Karpas-422 (cell line): ENCODE measurements around the gene SMC1B. TPM values are rescaled to one million over a fixed set of nuclear protein-coding genes. Genes with fewer than 3 reads are reported as not detected.

ENCODE experiments used
- DNase-seq: peaks from one replicate; pipeline ENCODE4 v3.0.0-alpha.2; 2015
- H2AFZ ChIP-seq: fragments of 200-600 bp; sonication (generic); 2 replicates; pipeline ENCODE4 v1.6.1; 2014; ENCODE audit warnings: antibody characterized with exemption, low read length, mixed read lengths
- H3K27ac ChIP-seq: fragments of 200-600 bp; sonication (generic); 2 replicates; pipeline ENCODE4 v1.5.1; 2014; ENCODE audit warnings: mild to moderate bottlenecking, low read length, moderate library complexity
- H3K27me3 ChIP-seq: fragments of 200-600 bp; sonication (generic); 2 replicates; pipeline ENCODE4 v1.6.1; 2014; ENCODE audit warnings: low read length, mixed read lengths
- H3K36me3 ChIP-seq: fragments of 200-600 bp; sonication (generic); 2 replicates; pipeline ENCODE4 v1.6.1; 2014; ENCODE audit warnings: low read length, mixed read lengths; ENCODE audit not compliant: insufficient read depth
- H3K4me1 ChIP-seq: fragments of 200-600 bp; sonication (generic); 2 replicates; pipeline ENCODE4 v1.6.1; 2014; ENCODE audit warnings: mild to moderate bottlenecking, low read length, mixed read lengths
- H3K4me2 ChIP-seq: fragments of 200-600 bp; sonication (generic); 2 replicates; pipeline ENCODE4 v1.6.1; 2014; ENCODE audit warnings: low read length, low read depth, mild to moderate bottlenecking; ENCODE audit not compliant: poor library complexity, severe bottlenecking
- H3K4me3 ChIP-seq: fragments of 200-600 bp; sonication (generic); 2 replicates; pipeline ENCODE4 v1.5.1; 2014; ENCODE audit warnings: mild to moderate bottlenecking, antibody characterized with exemption, low read length, mixed read lengths
- H3K79me2 ChIP-seq: fragments of 200-600 bp; sonication (generic); 2 replicates; pipeline ENCODE4 v1.6.1; 2014; ENCODE audit warnings: mild to moderate bottlenecking, low read length, mixed read lengths
- H3K9ac ChIP-seq: fragments of 200-600 bp; sonication (generic); 2 replicates; pipeline ENCODE4 v1.6.0; 2014; ENCODE audit warnings: low read length
- H3K9me2 ChIP-seq: fragments of 200-600 bp; sonication (generic), shearing (Covaris generic); replicated peaks from 2 replicates; pipeline ENCODE4 v1.6.0; 2014; ENCODE audit warnings: mild to moderate bottlenecking, low read length, moderate library complexity; ENCODE audit not compliant: insufficient read depth
- H3K9me3 ChIP-seq: fragments of 300-700, 200-600 bp; sonication (generic); 2 replicates; pipeline ENCODE4 v1.6.1; 2014; ENCODE audit warnings: low read length, mixed read lengths
- H4K20me1 ChIP-seq: fragments of 200-600 bp; sonication (generic); 2 replicates; pipeline ENCODE4 v1.6.1; 2014; ENCODE audit warnings: mild to moderate bottlenecking, antibody characterized with exemption, low read length, low read depth; ENCODE audit not compliant: insufficient read depth
- total RNA-seq: library from RNA; depleted of rRNA; stranded (reverse); fragments of >200 nt; shearing (Covaris generic); gene quantifications from 2 replicates; pipeline ENCODE4 v1.2.3, GENCODE V29; 2014; ENCODE audit warnings: low replicate concordance

SMC1B gene
- total RNA-seq, 1 experiment from 2014 or later: not detected

GRCh38 chr22:45420539-45420938, 7.1 kb upstream of the SMC1B start:
- H3K9ac ChIP-seq: no peak overlapping the region
- H3K79me2 ChIP-seq: no peaks in the 10 kb centered on the region
- H3K9me3 ChIP-seq: no peaks in the 10 kb centered on the region
- H3K27me3 ChIP-seq: no peaks in the 10 kb centered on the region
- no peak overlapping the region for H3K27ac ChIP-seq
- no peak overlapping the region for H3K4me2 ChIP-seq
- H3K36me3 ChIP-seq: no peaks in the 10 kb centered on the region
- H4K20me1 ChIP-seq: no peaks in the 10 kb centered on the region
- H2AFZ ChIP-seq: no peak overlapping the region
- H3K4me1 ChIP-seq: no peaks in the 10 kb centered on the region
- H3K4me3 ChIP-seq: no peak overlapping the region
- H3K9me2 ChIP-seq: no peaks in the 10 kb centered on the region
- DNase-seq: no peak

GRCh38 chr22:45420011-45420410, 6.6 kb upstream of the SMC1B start:
- Histone ChIP-seq H3K4me1 (no peaks in the 10 kb centered on the region), H3K4me2 (no peak overlapping the region), H3K27ac (no peak overlapping the region), H3K36me3 (no peaks in the 10 kb centered on the region), H3K79me2 (no peaks in the 10 kb centered on the region), H3K4me3 (no peak overlapping the region), H3K27me3 (no peaks in the 10 kb centered on the region), H4K20me1 (no peaks in the 10 kb centered on the region), H2AFZ (no peak overlapping the region), H3K9ac (no peak overlapping the region), H3K9me2 (no peaks in the 10 kb centered on the region), H3K9me3 (no peaks in the 10 kb centered on the region)
- no peak for DNase-seq

DNA sequence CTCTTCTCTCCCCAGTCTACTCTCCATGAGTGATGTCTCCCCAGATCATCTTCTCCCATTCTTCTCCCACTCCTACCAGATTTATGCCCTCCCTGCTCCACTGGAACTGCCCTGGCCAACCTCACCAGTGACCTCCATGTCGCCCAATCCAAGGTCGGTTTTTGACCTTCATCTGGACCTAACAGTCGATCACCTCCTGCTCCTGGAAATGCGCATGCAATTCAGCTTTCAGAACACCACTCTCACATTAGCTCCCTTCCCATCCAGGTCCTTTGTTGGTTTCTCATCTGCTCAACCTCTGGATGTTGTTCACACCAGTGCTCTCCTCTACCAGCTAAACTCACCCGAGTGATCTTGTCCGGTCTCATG, 5.4 kb upstream of the SMC1B start:
- H3K79me2 ChIP-seq: no peaks in the 10 kb centered on the region
- no peak for DNase-seq

DNA sequence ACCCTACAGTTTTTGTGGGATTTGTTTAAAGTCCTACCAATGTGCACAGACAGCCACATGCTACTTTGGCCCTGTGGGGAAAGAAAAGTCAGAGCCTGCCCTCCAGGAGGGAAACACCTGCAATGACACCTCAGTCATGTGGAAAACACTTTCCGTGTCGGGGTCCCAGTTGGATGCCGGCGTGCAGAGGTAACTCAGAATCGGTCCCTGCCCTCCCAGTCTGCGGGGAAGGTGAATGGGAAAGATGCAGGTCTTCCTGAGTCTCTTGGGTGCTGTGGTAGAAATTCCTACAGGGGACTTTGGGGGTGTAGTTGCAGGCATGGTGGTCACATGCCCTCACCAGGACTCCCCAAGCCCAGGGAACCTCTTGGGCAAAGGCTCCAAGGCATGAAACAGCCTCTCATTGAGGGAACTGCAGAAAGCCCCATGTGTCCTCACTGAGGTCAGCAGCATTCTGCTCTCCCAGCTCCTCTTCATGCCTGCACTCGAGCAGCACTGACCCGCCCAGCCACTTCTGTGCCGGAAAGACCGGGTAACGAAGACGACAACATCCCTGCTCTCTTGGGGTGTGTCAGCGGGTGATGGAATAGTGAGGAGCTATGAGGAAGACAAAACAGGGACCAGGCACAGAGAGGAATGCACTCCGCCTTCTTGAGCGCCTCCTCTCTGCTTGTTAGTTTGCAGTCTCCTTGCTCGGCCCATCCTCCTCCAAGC, 4.8 kb upstream of the SMC1B start:
- H3K9me2 ChIP-seq: no peaks in the 10 kb centered on the region

More for the DNA sequence above, 5.4 kb upstream of the SMC1B start:
- Histone ChIP-seq H3K4me3 (no peak overlapping the region), H3K36me3 (no peaks in the 10 kb centered on the region), H4K20me1 (no peaks in the 10 kb centered on the region), H3K9me2 (no peaks in the 10 kb centered on the region), H3K9me3 (no peaks in the 10 kb centered on the region), H3K9ac (no peak overlapping the region), H3K27me3 (no peaks in the 10 kb centered on the region), H2AFZ (no peak overlapping the region), H3K4me1 (no peaks in the 10 kb centered on the region), H3K27ac (no peak overlapping the region), H3K4me2 (no peak overlapping the region)

DNA sequence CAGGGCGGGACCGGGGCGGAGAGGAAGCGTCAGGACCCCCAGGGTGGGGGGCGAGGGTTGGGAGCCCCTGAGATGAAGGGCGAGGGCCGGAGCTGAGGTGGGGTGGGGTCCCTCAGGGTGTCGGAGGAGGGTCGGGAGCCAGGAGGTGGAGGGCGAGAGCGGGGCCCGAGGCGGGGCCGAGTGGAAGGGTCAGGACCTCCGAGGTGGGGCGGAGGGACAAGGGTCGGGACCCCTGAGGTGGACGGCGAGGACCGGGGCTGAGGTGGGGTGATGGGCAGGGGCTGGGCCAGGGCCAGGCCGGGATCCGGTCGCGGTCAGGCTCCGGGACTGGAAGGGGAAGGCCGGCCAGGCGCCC, 409 bp downstream of the SMC1B start:
- H3K9me2 ChIP-seq: no peaks in the 10 kb centered on the region
- no peak overlapping the region for H3K4me3 ChIP-seq
- no peaks in the 10 kb centered on the region for H3K36me3 ChIP-seq
- no peaks in the 10 kb centered on the region for H3K79me2 ChIP-seq
- no peak overlapping the region for H3K9ac ChIP-seq
- no peak overlapping the region for H2AFZ ChIP-seq
- H3K4me1 ChIP-seq: no peaks in the 10 kb centered on the region
- no peaks in the 10 kb centered on the region for H4K20me1 ChIP-seq
- no peak overlapping the region for H3K4me2 ChIP-seq
- no peak overlapping the region for H3K27ac ChIP-seq
- no peaks in the 10 kb centered on the region for H3K27me3 ChIP-seq
- no peaks in the 10 kb centered on the region for H3K9me3 ChIP-seq
- DNase-seq: no peak

More for the DNA sequence above, 4.8 kb upstream of the SMC1B start:
- Histone ChIP-seq H3K79me2 (no peaks in the 10 kb centered on the region), H3K27me3 (no peaks in the 10 kb centered on the region), H3K27ac (no peak overlapping the region), H4K20me1 (no peaks in the 10 kb centered on the region), H3K9ac (no peak overlapping the region), H3K36me3 (no peaks in the 10 kb centered on the region), H3K9me3 (no peaks in the 10 kb centered on the region), H3K4me3 (no peak overlapping the region), H3K4me1 (no peaks in the 10 kb centered on the region), H3K4me2 (no peak overlapping the region), H2AFZ (no peak overlapping the region)
- no peak for DNase-seq

- DNase-seq: no peak
- no peaks in the 10 kb centered on the region for H3K4me1 ChIP-seq
- H3K4me2 ChIP-seq: no peak overlapping the region
- no peak overlapping the region for H3K9ac ChIP-seq
- no peaks in the 10 kb centered on the region for H3K36me3 ChIP-seq
- H3K27ac ChIP-seq: no peak overlapping the region
- H3K4me3 ChIP-seq: no peak overlapping the region
- no peaks in the 10 kb centered on the region for H3K9me2 ChIP-seq
- H4K20me1 ChIP-seq: no peaks in the 10 kb centered on the region
- H3K27me3 ChIP-seq: no peaks in the 10 kb centered on the region
- no peak overlapping the region for H2AFZ ChIP-seq
- no peaks in the 10 kb centered on the region for H3K79me2 ChIP-seq
- no peaks in the 10 kb centered on the region for H3K9me3 ChIP-seq
Observed at GRCh38 chr22:45407793-45408192, 5.6 kb downstream of the SMC1B start.

DNA sequence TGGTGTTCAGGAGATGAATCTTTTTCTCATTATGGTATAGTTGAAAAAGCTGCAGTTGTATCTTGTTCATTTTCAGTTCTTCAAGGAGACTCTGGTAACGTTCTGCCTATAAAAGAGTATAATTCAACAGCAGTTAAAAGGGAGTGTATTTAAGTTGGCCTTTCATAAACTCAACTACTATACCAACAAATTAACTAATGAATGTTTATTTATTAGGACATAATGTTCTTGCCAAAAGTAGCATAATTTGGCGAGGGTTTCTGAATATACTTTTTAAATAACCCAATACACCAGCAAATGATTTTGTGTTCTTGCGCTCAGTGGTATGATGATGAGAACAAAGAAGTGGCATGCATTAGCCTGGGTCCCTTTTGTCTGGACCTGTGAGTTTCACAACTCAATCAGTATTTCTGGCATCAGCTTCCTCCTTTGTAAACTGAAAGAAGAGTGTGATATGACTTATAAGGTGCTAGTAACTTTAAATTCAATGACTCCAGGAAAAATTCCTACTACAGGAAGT, 10.9 kb downstream of the SMC1B start:
- peaks cover 8% of the 10 kb centered on the region; the same call in 1 of the 2 replicates for H3K4me1 ChIP-seq
- H4K20me1 ChIP-seq: no peaks in the 10 kb centered on the region
- no peak overlapping the region for H3K4me2 ChIP-seq
- no peak overlapping the region for H3K4me3 ChIP-seq
- H3K27ac ChIP-seq: no peak overlapping the region
- no peak for DNase-seq
- 0 out of 2 replicates have a peak, but pooled peaks cover under 1% of the 10 kb centered on the region for H3K27me3 ChIP-seq
- H3K36me3 ChIP-seq: no peaks in the 10 kb centered on the region
- no peaks in the 10 kb centered on the region for H3K79me2 ChIP-seq
- H3K9ac ChIP-seq: no peak overlapping the region
- H3K9me3 ChIP-seq: no peaks in the 10 kb centered on the region
- no peaks in the 10 kb centered on the region for H3K9me2 ChIP-seq
- H2AFZ ChIP-seq: no peak overlapping the region

DNA sequence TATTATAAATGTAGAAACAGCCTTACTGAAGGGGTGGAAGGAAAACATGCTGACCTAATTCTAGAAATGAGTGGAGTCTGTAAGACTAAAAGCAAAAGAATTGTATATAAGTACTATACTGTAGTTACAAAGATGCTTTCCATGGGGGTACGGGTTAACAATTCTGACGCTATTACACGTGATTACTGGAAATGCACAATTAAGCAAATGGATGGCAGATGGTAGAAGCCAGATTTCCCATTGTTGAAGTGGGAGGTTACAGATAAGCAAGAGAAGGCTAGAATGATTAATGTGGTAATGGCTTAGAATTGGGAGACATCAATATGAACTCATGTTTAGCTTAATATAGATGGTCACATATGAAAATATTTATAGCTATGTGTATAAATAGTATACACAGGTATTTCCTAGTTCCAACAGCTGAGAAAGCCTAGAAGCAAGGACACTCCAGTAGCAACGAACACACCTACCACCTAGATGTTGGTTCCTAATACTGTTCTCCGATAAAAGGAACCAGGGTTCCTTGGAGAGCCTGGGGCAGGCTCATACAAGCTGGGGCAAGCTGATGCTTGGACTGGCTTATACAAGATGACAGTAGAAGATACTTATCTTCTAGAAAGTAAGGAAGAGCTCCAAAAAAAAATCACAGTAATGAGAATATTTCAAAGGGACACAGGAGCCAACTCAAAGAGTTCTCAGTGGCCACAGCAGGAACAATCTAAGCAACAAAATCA, 13.5 kb downstream of the SMC1B start:
- Histone ChIP-seq H3K9me3 (no peaks in the 10 kb centered on the region), H2AFZ (no peak overlapping the region), H3K4me1 (peaks cover 8% of the 10 kb centered on the region; the same call in 1 of the 2 replicates), H3K36me3 (no peaks in the 10 kb centered on the region), H3K9ac (no peak overlapping the region), H3K4me2 (no peak overlapping the region), H3K4me3 (no peak overlapping the region), H3K27me3 (0 out of 2 replicates have a peak, but pooled peaks cover 4% of the 10 kb centered on the region), H3K79me2 (no peaks in the 10 kb centered on the region), H3K27ac (no peak overlapping the region), H4K20me1 (no peaks in the 10 kb centered on the region), H3K9me2 (no peaks in the 10 kb centered on the region)
- no peak for DNase-seq
